ENCODE results near the gene ZNF276.
A peak's percentile ranks its signal among the peaks of the same experiment; 100 is the strongest.

GRCh38 chr16:89686520-89687091 lies 34.7 kb upstream of the ZNF276 start, which contains the start of gene CDK10:
- TF ChIP-seq CTCF (IDR thresholded peaks at IDR 0.05) (no peak), POLR2A (IDR thresholded peaks at IDR 0.05) (peak in 1 of 2 donors; percentile 85)

Measured in heart left ventricle (tissue), 13 donors.